ENCODE measurements around the gene RALGAPA1.
"Not testable (repeated sequence)": the region's sequence is repeated elsewhere in the genome, so short reads cannot be mapped to it uniquely, and the experiment has no call there.

RALGAPA1 gene

DNA sequence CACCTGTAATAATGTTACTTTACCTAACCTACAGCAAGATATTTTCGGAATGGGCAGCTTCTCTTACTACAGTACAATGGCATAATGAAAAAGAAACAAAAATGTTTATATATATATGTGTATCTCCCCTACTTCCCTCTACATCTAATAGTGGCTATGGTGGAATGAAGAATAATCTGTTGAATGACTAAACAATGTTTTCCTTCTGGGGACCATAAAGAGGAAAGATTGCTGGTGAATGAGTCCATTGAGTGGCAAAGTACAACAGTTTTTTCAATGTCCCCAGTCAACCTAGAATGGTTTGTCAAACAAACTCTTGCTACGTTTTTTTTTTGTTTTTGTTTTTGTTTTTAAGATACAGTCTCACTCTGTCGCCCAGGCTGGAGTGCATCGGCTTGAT is 47.2 kb downstream of the RALGAPA1 start:
- no peak for DNase-seq

DNA sequence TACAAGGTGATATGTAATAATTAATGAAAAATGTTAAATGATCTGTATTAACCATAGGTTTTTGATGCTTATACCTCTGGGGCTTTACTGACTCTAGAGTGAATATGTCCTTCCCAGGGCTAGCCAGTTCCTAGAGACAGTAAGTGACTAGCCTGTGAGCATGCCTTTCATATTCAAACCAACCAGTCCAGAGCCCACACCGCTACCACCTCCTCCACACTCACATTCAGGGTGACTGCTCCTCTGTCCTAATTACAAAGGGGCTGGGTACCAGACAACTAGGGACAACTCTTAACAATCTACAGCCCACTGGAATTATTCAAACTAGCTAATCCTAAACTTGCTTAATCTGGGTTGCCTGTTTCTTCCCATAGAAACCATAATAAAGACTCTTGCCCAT is 49.0 kb downstream of the RALGAPA1 start:
- no peak for DNase-seq

DNA sequence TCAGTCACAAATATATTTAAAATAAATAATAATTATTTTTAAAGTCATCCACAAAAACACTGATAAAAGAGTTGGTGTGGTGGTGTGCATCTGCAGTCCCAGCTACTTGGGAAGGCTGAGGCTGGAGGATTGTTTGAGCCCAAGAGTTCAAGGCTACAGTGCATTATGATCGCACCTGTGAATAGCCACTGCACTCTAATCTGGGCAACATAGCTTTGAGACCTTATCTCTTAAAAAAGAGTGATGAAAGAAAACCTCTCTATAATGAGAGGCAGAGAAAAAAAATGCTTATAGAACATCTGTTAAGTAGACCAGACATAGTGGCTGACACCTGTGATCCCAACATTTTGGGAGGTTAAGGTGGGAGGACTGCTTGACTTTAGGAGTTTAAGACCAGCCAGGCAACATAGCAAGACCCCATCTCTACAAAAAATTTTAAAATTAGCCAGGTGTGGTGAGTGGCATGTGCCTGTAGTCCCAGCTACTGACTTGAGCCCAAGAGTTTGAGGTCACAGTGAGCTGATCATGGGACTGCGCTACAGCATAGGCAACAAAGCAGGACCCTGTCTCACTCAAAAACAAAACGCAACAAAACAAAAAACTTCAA is 50.5 kb downstream of the RALGAPA1 start:
- DNase-seq = no peak

DNA sequence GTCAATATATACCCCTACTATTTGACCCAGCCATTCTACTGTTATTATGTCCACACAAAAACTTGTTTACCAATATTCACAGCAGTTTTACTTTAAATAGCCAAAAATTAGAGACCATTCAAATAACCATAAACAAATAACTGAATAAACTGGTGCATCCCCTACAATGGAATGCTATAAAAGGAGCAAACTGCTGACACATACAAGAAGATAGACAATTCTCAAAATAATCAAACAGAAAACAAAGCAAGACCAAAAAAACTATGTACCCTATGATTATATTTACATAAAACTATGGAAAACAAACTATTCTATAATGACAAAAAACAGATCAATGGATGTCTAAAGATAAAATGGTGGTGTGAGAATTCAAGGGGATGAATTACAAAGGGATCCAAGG is 54.4 kb downstream of the RALGAPA1 start:
- DNase-seq = no peak

DNA sequence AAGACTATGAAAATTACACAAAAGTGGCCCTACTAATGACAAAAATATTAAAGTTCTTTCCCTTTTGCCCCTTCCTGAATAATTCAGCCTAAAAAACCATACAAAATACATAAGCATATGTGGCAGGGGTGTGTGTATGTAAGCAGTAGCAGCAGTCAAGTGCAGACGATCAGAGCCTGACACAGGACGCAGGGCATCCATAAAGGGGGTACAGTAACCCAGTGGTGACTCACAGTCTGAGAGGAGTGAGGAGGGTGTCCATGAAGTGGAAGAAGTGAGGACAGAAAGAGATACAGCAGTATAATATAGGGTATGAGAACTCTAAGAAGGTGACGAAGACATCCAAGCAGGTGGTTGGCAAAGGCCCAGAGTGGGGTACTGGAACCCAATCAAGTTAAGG is 56.7 kb downstream of the RALGAPA1 start:
- no peak for DNase-seq

DNA sequence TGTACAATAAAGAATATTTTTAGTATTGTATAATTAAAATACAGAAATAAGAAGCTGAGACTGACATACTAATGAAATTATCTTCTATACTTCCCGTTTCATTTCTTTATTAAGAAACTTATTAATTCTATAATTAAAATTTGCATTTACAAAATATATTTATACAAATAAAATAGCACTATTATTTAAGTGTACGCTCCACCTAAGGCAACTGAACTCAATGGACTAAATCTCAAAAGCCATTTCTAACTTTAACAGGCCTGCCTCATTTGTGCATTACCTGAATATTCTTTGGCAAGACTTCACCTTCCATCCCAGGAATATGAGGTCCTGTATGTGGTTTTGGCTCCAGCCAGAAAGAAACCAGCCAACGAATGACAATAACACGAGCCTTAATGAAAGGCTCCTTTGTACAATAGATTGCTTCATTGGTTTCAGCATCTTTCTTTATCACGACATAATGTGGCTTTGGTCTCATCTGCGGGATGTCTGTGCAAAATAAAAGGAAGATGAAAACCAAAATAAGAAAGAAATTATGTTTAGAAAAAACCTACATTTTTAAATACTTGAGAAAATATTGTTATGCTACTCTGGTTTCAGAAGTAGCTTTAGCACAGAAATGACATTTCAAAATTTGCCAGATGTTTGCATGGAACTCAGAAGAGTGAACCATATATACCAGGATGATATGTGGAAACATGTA is 58.7 kb downstream of the RALGAPA1 start:
- DNase-seq = no peak

DNA sequence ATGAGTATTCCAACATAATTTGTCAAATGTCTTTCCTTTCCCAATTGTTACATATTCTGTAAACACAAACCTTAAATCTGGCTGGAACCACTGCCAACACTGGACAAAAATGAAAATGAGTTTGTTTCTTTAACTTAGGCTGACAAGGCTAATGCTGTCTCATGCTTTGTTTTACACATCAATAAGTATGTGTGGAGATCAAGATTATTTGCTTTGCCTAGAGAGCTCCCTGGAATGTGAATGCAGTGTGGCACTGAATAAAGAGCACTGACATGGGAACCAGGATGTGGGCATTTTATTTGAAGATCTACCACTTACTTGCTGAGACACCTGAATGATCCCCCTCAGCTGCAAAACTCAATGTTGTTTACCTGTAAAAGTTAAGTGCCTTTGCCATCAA is 61.7 kb downstream of the RALGAPA1 start:
- no peak for DNase-seq

DNA sequence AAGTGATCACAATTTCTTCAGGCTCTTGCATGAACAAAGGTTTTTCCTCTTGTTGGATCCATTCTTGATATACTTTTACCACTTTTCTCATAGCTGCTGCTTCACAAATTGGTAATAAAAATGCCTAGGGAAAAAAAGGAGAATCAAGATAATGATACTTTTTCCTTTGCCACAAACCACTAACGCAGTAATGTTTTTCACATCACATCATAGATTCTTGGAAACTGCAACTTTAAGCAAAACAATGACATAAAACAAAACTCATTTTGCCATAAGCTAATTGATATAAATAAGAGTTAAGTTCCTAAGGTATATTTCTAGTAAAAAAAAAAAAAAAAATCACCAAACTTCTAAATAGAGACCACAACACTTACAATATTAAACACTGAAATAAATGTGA is 66.7 kb downstream of the RALGAPA1 start:
- no peak for DNase-seq

DNA sequence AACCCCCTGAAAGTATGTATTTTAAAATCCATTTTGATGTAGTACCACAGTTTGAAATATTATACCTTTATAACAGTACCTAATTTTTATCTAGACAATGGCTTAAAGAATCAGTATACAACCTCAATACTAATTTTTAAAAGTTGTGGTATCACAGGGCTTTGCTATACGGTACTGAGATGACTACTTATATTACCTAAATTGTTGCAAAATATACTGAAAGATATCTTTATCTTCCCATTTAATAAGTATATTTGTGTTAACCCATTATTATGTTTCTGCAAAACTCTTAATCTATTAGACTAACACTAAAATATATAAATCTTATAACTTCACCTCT is 67.1 kb downstream of the RALGAPA1 start:
- no peak for DNase-seq

DNA sequence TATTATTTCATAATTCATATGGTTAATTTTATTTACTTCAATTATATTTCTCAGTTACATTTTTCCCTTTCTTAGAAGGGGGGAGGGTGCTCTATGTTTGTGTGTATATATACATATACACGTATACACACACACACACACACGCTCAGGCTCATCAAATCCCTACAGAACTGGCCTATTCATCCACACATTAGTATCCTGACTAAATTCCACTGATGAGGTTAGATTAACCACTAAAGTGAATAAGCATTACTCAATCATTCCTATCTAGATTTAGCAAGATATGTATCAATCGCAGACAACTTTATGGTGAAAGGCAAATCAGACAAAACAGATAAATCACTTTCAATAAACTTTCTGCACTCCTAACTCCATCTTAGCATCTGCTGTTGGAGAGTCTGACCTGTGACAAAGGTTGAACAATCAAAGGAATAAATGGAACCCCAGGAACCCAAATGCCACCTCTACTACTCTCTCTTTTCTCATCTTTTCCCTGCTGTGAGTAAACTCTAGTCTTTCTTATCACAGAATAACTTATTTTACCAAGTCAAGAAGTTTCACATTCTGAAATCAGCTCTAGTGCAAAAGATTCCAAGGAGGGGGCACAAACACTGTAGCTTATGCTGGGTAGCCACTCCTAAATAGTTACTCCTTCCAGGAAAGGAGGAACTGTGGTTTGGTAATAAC is 67.6 kb downstream of the RALGAPA1 start:
- no peak for DNase-seq

DNA sequence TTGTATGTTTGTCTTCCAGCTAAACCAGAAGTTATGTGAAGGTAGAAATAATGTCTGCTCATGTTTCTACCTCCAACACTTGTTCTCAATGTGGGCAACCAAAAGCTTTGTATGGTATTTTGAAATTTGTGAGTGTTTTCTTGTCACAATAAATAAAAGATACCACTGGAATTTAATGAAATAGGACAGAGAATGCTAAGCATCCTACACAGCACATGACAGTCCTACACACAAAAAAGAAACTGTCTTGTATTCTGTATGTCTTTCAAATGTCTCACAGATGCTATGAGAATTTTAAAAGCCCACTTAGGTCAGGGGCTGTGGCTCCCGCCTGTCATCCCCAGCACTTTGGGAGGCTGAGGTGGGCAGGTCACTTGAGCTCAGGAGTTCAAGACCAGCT is 68.9 kb downstream of the RALGAPA1 start:
- no peak for DNase-seq

DNA sequence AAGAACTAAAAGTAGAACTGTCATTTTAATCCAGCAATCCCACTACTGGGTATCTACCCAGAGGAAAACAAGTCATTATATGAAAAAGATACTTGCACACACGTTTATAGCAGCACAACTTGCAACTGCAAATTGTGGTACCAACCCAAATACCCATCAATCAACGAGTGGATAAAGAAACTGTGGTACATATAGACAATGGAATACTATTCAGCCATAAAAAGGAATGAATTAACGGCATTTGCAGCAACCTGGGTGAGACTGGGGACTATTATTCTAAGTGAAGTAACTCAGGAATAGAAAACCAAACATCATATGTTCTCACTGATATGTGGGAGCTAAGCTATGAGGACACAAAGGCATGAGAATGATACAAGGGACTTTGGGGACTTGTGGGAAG is 73.9 kb downstream of the RALGAPA1 start:
- not testable (repeated sequence) for DNase-seq

DNA sequence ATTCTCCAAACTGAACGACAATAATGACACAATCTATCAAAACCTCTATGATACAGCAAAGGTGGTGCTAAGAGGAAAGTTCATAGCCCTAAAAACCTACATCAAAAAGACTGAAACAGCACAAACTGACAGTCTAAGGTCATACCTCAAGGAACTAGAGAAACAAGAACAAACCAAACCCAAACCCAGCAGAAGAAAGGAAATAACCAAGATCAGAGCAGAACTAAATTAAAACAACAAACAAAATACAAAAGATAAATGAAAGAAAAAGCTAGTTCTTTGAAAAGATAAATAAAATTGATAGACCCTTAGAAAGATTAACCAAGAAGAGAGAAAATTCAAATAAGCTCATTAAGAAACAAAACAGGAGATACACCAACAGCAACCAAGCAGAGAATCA is 75.6 kb downstream of the RALGAPA1 start:
- DNase-seq = not testable (repeated sequence)

DNA sequence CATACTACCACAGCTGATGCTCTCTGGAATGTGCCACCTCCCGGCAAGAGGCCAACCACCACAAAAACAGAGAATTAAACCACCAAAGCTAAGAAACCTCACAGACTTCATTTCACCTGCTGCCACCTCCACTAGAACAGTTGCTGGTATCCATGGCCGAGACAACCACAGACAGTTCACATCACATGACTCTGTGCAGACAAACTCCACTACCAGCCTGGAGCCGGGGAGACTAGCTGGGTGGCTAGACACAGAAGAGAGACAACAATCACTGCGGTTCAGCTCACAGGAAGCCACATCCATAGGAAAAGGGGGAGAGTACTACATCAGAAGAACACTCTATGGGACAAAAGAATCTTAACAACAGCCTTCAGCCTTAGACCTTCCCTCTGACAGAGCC is 78.2 kb downstream of the RALGAPA1 start:
- no peak for DNase-seq

DNA sequence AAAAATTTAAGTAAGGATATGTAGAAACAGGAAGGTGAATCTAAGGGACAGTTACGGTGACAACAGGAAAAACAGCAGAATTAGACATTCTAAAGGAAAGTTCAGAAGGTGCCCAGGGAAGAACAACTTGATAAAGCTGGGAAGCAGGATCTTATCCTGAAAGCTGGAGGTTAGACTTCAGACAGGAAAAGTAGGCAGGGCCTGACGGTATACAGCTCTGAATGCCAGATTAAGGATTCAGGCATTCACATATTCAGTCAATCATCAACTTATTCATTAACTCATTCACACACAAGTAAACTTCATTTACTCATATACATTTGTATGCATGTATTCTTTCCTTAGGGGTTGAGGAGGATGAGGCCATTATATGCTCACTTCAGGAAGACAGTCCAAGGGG is 81.3 kb downstream of the RALGAPA1 start:
- no peak for DNase-seq

DNA sequence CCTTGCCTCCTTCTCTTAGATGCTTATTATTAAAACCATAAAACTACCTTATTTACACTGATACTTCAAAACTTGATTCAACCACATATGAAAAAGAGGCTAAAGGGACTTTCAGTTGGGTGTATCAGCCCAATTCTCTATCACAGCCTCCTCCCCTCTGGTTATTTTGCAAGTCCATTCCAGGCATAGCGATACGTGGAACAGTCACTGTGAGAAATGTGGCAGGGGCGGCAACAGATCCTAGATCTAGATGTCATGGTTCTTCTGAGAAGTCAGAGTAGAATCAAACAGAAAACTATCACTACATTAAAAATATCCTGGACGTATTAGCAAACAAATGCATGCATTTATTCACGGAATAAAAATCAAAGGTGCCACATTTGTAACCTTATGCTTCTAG is 83.2 kb downstream of the RALGAPA1 start:
- DNase-seq = no peak

DNA sequence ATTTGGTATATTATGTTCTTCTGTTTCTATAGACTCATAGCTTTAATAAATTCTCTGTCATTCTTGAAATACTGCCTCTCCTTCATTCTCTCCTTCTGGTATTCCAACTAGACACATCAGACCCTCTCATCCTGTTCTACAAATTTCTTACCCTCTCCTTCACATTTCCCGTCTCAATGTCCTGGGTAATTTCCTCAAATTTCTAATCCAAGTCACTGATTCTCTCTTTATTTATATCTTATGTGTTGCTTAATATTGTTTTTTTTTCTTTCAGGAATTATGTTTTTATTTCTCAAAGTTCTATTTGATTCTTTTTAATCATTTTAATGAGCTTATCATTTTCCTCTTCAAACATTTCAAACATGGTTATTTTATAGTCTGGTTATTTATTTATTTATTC is 94.0 kb downstream of the RALGAPA1 start:
- DNase-seq = no peak

DNA sequence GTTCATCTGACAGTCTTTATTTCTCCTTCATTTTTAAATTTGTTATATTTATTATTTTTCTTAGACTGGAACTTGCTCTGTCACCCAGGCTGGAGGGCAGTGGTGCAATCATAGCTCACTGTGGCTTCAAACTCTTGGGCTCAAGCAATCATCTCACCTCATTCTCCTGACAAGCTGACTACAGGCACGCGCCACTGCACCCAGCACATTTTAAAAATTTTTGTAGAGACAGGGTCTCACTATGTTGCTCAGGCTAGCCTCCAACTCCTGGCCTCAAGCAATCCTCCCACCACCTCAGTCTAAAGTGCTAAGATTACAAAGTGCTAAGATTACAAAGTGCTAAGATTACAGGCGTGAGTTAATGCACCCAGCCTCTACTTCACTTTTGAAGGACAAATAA is 96.6 kb downstream of the RALGAPA1 start:
- DNase-seq = no peak

DNA sequence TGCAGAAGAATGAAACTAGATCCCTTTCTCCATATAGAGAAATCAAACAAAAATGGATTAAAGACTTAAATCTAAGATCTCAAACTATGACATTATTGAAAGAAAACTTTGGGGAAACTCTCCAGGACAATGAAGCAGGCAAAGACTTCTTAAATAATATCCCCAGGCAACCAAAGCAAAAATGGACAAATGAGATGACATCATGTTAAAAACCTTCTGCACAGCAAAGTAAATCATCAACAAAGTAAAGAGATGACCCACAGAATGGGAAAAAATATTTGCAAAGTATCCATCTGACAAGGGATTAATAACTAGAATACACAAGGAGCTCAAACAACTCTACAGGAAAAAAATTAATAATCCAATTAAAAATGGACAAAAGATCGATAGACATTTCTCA is 101.0 kb downstream of the RALGAPA1 start:
- DNase-seq = no peak

DNA sequence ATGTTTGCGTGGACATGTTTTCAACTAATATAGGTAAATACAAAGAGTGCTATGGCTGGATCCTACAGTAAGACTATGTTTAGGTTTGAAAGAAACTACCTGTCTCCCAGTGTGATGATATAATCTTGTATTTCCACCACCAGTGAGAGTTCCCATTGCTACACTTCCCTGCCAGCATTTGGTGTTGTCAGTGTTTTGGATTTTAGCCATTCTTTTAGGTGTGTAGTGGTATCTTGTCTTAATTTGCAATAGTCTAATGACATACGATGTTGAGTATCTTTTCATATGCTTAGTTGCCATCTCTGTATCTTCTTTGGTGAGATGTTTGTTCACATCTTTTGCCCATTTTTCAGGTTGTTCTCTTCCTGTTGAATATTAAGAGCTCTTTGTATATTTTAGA is 103.5 kb downstream of the RALGAPA1 start:
- DNase-seq = no peak

DNA sequence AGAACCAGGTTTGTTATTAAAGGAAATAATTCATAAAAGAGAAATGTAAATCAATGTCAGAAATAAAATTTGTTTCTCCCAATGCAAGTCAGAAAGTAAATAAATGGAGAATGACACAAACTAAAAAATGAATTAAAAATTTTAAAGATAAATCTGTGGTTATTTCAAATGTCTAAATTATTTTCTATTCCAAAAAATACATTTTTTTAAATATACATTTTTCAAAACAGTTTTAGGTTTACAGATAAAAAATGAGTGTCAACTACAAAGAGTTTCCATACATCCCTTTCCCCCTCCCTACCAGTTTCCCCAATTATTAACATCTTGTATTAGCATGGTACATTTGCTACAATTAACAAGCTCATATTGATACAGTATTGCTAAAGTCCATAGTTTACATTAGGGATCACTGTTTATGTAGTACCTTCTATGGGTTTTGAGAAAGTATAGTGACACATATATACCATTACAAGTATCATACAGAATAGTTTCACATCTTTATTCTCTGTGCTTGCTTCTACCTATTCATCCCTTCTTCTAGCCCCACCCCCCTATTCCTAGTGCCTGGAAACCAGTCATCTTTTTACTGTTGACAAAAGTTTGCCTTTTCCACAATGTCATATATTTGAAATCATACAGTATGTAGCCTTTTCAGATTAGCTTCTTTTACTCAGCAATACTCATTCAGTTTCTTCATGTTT is 104.2 kb downstream of the RALGAPA1 start:
- DNase-seq = no peak

DNA sequence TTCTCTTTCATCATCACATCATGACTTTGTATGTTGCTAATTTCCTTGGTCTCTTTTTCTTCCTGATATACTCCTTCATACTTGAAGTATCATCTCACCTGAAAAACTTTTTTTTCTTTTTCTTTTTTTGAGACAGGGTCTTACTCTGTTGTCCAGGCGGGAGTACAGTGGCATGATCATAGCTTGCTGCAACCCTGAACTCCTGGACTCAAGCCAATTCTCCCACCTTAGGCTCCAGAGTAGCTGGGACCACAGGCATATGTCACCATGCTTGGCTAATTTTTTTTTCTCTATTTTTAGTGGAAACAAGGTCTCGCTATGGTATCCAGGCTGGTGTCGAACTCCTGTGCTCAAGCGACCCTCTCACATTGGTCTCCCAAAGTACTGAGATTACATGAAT is 107.6 kb downstream of the RALGAPA1 start:
- no peak for DNase-seq

DNA sequence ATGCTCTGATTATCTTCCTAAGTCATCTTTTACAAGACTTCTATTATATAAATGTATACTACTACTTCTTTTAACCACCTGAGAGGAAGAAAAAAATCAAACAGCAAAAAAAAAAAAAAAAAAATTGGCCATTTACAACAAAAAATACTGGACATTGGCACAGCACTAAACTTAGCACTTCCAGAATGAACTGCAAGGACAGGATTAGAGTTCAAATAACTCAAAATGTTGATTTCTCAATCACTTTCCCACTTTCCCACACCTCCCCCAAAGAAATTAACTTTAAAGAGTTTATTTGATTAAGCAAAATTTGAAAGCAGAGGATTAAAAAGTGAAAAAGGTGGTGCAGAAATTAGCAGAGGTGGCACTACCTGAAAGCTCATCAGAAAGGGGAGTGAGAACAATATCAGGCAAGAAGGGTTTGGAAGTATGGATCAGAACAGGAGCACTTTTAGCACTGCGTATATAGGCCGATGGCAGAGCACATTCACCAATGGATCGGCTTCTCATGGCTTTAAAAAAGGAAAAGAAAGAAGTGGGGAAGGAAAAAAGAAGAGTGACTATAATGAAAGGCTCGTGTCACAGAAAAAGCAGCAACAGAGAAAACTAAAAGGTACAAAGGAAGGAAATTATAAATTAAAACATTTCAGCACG is 109.2 kb downstream of the RALGAPA1 start:
- DNase-seq = no peak

All from right hindlimb (tissue), 1 donor.